ENCODE results near the gene NEK1.

NEK1 gene

DNA sequence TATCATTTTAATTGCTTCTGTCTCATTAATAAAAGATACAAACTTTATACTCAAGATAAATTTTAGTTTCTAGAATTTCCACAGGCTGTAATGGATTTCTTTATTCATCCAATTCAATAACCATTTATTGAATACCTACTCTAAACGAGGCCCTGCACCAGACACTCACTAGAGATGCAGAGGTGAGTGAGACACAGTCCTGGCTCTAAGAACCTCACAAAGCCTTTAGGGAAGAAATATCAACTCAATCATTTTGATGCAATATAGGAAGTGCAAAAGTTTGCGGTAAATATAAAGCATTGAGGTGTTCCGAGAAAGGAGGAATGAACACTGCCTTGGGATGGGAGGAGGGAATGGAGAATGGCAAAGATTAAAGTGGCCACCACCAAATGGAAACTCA lies 260.0 kb downstream of the NEK1 start:
- no peak for DNase-seq

DNA sequence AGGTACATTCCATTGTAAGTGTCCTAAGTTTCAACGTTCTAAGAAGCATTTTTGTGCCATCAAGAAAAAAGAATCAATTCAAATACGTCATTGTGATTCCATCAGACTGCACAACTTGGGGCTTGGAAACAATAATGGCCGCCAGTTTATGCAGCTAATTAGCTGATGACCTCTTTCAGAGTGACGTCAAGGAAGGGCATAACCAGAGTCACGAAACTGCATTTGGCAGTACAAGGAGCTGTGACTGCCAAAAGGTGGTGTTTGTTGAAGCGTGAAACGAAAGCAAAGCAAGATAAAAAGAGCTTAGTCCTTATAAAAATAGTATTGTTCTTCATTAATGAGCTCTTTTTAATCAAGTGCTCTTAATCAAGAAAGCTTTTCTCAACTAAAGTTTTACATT lies 260.5 kb downstream of the NEK1 start:
- no peak for DNase-seq

DNA sequence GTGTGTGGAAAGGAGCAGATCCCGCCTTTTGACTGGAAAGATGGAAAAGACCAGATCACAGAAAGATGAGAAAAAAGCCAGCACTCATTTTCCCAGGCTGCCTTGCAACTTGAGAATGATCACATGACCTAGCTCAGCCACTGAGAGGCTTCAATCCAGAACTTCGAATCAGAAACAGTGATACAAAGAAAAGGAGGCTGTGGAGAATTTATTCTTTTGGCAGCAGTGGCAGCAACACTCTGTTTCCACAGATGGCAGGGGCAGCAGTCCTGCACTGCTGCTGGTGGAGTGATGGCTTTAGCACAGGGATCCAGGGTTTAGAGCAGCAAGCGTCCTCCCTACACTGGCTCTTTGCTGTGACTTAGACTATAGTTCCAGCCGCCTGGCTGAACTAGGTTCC lies 263.8 kb downstream of the NEK1 start:
- DNase-seq, result no peak

DNA sequence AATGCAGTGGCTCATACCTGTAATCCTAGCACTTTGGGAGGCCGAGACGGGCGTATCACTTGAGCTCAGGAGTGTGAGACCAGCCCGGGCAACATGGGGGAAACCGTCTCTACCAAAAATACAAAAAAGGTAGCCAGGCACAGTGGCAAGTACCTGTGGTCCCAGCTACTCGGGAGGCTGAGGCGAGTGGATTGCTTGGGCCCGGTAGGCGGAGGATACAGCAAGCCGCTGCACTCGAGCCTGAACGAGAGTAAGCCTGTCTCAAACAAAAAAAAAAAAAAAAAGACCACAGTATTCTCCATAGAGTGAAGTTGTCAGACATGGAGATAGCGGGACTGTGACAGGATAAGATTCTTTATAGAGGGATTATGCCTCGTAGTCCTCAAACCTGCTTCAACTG lies 265.5 kb downstream of the NEK1 start:
- DNase-seq, result no peak

DNA sequence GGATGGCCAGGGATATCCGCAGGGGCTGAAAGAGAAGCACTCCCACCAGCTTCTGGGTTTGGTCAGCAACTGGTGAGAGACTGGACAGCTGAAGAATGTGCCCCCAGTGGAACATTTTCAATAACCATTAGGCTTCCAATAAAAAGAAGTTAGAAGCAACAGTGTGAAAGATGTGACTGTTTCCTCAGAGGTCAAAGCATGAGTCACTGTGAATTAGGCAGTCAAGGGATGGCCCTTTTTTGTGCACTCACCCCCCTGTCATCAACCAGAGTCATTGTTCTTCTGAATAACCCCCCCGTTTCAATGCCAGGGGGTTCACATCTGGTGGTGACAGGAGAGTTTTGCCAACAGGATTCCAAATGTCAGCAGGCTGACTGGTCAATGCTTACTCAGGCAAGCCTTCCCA lies 267.1 kb downstream of the NEK1 start:
- DNase-seq, result no peak
